ENCODE results near the gene FARS2. TPM values are rescaled to one million over a fixed set of nuclear protein-coding genes. Genes with fewer than 3 reads are reported as not detected.

FARS2 gene
- total RNA-seq, 4 donors from 2014 or later = 10.6 to 24.9 (median 15.2) TPM

DNA sequence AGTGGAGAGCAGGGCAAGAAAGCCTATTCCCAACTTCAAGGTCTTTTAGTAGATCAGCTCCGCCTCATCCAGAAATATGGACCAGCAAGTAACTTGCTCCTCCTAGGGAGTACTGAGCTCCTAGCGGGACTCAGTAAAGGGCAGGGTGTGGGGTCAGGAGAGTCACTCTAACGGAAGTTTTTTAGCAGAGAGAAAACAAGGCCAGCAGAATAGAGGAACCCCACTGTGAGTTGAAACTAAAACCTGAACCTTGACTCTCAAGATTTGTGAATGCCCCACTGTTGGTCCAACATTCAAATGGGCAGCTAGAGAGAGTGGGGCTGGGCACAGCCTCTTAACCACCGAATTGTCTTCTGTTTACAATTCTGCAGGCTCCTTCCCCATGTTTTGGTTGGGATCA lies 244.8 kb downstream of the FARS2 start:
- DNase-seq (ENCODE audit: extremely low spot score) = peak; percentile 45
- no peaks in the 10 kb centered on the region for H3K9me3 ChIP-seq
- TF ChIP-seq EP300 (IDR thresholded peaks at IDR 0.05) (no peak), POLR2A (IDR thresholded peaks at IDR 0.05; ENCODE audit: low read depth) (no peak), POLR2AphosphoS5 (IDR thresholded peaks at IDR 0.05) (no peak)
- TF ChIP-seq, protein P1, sequence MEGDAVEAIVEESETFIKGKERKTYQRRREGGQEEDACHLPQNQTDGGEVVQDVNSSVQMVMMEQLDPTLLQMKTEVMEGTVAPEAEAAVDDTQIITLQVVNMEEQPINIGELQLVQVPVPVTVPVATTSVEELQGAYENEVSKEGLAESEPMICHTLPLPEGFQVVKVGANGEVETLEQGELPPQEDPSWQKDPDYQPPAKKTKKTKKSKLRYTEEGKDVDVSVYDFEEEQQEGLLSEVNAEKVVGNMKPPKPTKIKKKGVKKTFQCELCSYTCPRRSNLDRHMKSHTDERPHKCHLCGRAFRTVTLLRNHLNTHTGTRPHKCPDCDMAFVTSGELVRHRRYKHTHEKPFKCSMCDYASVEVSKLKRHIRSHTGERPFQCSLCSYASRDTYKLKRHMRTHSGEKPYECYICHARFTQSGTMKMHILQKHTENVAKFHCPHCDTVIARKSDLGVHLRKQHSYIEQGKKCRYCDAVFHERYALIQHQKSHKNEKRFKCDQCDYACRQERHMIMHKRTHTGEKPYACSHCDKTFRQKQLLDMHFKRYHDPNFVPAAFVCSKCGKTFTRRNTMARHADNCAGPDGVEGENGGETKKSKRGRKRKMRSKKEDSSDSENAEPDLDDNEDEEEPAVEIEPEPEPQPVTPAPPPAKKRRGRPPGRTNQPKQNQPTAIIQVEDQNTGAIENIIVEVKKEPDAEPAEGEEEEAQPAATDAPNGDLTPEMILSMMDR (IDR thresholded peaks at IDR 0.05) = no peak
- H3K4me3 ChIP-seq = no peak overlapping the region
- intact Hi-C loops (cut with DNase I) = no loop called here
- WGBS = 91% methylated on average over 4 of the region's 4 CpGs
- peaks cover 0 to 3% (median 0%) of the 10 kb centered on the region in 4 donors for H3K36me3 ChIP-seq
- peaks cover 0 to 3% (median 0%) of the 10 kb centered on the region in 4 donors for H3K4me1 ChIP-seq
- H3K27me3 ChIP-seq = no peaks in the 10 kb centered on the region
- no peak overlapping the region for H3K27ac ChIP-seq (replicated peaks in 1 of 4)

DNA sequence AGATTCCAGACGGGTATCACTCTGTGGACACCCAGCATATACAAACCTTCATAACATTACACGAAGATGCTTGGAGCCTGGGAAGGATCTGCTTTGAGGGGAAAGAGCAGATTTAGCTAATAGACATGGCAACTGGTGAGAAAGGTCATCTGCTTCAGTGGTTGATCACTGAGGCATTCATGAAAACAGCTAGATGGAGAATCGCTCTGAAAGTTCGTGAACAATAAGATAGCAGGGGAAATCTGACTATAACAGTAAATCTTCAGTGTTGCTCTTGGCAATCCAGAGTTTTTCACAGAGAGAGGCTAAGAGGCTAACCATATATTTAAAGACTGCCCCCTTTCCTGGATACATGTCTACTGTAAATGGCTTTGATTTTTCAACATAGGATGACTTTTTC lies 245.3 kb downstream of the FARS2 start:
- no peak for TF ChIP-seq POLR2A (IDR thresholded peaks at IDR 0.05; ENCODE audit: low read depth)
- TF ChIP-seq POLR2AphosphoS5 (IDR thresholded peaks at IDR 0.05) = no peak
- TF ChIP-seq EP300 (IDR thresholded peaks at IDR 0.05) = no peak
- TF ChIP-seq, protein P1 (IDR thresholded peaks at IDR 0.05) = no peak
- DNase-seq (ENCODE audit: extremely low spot score) = peak; percentile 29
- H3K36me3 ChIP-seq = peaks cover 0 to 3% (median 0%) of the 10 kb centered on the region in 4 donors
- H3K27me3 ChIP-seq = no peaks in the 10 kb centered on the region
- 84% methylated on average over 4 of the region's 4 CpGs for WGBS
- no peak overlapping the region for H3K27ac ChIP-seq (replicated peaks in 1 of 4)
- intact Hi-C loops (cut with DNase I) = no loop called here
- H3K4me1 ChIP-seq = peaks cover 0 to 3% (median 0%) of the 10 kb centered on the region in 4 donors
- H3K9me3 ChIP-seq = no peaks in the 10 kb centered on the region
- H3K4me3 ChIP-seq = no peak overlapping the region

DNA sequence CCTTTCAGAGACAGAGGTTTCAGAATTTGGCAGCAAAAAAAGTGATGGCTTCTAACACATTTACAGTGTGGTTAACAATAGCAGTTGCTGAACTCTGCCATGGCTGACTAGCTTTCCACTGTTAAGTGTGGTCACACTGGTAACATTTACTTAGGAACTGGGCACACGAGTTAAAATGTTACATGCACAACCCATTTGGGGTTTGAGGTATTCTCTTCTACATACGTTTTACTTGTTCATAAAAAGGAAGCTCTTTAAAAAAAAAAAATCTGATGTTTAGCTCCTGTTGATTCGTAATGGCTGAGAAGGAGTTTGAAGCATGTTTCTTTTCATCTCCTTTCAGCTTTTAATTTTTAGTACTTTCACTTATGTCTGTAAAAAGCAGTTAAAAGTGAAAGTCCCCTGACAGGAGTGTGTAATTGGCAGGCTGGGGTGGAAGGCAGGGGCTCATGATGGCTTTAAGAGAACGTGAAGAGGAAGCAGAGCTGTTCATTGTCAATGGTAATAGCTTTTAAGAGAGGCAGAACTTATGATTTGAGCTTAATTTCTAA lies 245.9 kb downstream of the FARS2 start:
- Histone ChIP-seq H3K27ac (replicated peaks in 1 of 4) (no peak overlapping the region), H3K36me3 (peaks cover 0 to 3% (median 0%) of the 10 kb centered on the region in 4 donors), H3K27me3 (no peaks in the 10 kb centered on the region), H3K4me3 (no peak overlapping the region), H3K9me3 (no peaks in the 10 kb centered on the region), H3K4me1 (peaks cover 0 to 3% (median 0%) of the 10 kb centered on the region in 4 donors)
- 70% methylated on average over 4 of the region's 4 CpGs for WGBS
- intact Hi-C loops (cut with DNase I) = no loop called here
- no peak for TF ChIP-seq EP300 (IDR thresholded peaks at IDR 0.05)
- TF ChIP-seq POLR2AphosphoS5 (IDR thresholded peaks at IDR 0.05) = no peak
- no peak for TF ChIP-seq POLR2A (IDR thresholded peaks at IDR 0.05; ENCODE audit: low read depth)
- TF ChIP-seq, protein P1 (IDR thresholded peaks at IDR 0.05) = no peak
- DNase-seq (ENCODE audit: extremely low spot score) = peak; percentile 55

DNA sequence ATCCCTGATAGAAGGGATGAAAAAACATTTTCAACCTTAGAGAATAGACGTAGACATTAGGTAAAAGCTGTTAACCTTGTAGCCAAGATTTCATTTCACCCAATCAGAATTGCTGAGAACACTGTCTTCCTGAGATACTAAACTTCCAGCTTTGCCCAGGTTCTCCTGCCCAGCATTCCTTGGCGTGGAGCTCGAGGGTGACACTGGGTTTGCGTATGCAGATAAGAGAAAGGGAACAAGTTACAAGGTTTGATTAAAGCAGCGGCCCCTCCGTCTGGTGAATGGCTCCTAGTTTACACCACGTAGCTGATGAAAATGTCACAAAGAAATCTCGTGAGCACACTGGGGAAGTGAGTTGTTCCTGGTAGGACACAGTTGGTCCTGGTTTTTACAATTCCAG lies 247.8 kb downstream of the FARS2 start:
- Histone ChIP-seq H3K27me3 (no peaks in the 10 kb centered on the region), H3K9me3 (no peaks in the 10 kb centered on the region), H3K36me3 (peaks cover 0 to 3% (median 0%) of the 10 kb centered on the region in 4 donors), H3K27ac (replicated peaks in 1 of 4) (no peak overlapping the region), H3K4me1 (peaks cover 0 to 3% (median 0%) of the 10 kb centered on the region in 4 donors), H3K4me3 (no peak overlapping the region)
- WGBS = 96% methylated on average over 8 of the region's 8 CpGs
- no peak for DNase-seq (ENCODE audit: extremely low spot score)
- intact Hi-C loops (cut with DNase I) = no loop called here
- no peak for TF ChIP-seq POLR2AphosphoS5 (IDR thresholded peaks at IDR 0.05)
- no peak for TF ChIP-seq EP300 (IDR thresholded peaks at IDR 0.05)
- TF ChIP-seq, protein P1 (IDR thresholded peaks at IDR 0.05) = no peak
- TF ChIP-seq POLR2A (IDR thresholded peaks at IDR 0.05; ENCODE audit: low read depth) = no peak
